ENCODE data around the gene RASA4.
"Not testable (repeated sequence)": the region's sequence is repeated elsewhere in the genome, so short reads cannot be mapped to it uniquely, and the experiment has no call there.

Gene RASA4

DNA sequence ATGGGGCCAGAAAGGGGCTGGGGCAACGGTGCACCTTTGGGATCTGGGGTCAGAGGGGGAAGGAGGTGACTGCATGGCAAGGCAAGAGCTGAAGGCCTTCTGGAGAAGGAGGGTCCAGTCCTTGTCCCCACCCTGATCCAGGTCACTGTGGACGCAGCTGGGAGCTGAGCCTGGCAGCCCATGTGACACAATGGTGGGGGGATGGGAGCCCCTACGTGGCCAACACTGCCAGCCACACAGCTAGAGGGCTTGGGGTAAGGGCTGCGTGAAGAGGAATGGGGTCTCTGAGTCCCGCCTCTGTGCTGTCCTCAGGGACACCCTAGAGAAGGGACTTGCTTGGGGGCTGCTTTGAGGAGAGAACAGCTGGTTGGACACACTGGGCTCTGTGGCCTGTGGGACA, 34.8 kb downstream of the RASA4 start:
- not testable (repeated sequence) for H3K36me3 Mint-ChIP-seq (ENCODE audit: low read depth); H3K27me3 Mint-ChIP-seq; H3K27ac Mint-ChIP-seq; H3K4me1 Mint-ChIP-seq (ENCODE audit: low read depth); H3K9me3 Mint-ChIP-seq; DNase-seq; H3K4me3 Mint-ChIP-seq

DNA sequence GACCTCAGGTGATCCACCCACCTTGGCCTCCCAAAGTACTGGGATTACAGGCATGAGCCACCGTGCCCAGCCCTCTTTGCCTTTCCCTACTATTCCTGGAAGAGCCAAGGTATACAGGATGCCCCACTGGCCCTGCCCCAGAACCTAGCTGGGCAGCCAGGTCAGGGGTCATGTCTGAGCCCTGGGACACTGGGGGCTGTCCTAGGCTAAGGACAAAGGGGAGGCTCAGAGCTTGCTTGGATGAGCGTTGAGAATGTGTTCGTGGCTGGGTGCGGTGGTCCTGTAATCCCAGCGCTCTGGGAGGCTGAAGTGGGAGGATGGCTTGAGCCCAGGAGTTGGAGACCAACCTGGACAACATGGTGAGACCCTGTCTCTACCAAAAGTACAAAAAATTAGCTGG, 38.1 kb downstream of the RASA4 start:
- not testable (repeated sequence) for H3K9me3 Mint-ChIP-seq; DNase-seq; H3K4me1 Mint-ChIP-seq (ENCODE audit: low read depth); H3K4me3 Mint-ChIP-seq; H3K27ac Mint-ChIP-seq; H3K27me3 Mint-ChIP-seq; H3K36me3 Mint-ChIP-seq (ENCODE audit: low read depth)

- H3K36me3 Mint-ChIP-seq (ENCODE audit: low read depth); H3K9me3 Mint-ChIP-seq; H3K27me3 Mint-ChIP-seq; H3K27ac Mint-ChIP-seq; H3K4me3 Mint-ChIP-seq; H3K4me1 Mint-ChIP-seq (ENCODE audit: low read depth): not testable (repeated sequence)
- peak; percentile 30 for DNase-seq
These were observed 39.0 kb downstream of the RASA4 start for GRCh38 chr7:102577315-102578240.

DNA sequence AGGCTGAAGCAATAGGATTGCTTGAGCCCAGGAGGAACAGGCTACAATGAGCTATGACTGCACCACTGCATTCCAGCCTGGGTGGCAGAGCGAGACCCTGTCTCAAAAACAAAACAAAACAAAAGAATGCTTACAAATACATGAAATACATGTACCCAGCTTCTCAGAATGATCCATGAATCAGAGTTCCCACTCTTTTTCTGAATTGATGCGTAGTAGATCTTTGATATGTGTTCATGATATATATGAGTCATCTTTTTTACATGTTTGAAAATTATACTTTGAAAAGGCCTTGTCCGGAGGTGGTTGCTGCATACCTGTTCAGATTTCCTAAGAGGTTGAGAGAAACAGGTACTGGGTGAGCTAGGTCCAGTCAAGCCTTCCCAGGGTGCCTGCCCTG, 40.2 kb downstream of the RASA4 start:
- not testable (repeated sequence) for H3K36me3 Mint-ChIP-seq (ENCODE audit: low read depth); H3K9me3 Mint-ChIP-seq

GRCh38 chr7:102574607-102575006, 41.9 kb downstream of the RASA4 start:
- DNase-seq; H3K36me3 Mint-ChIP-seq (ENCODE audit: low read depth); H3K9me3 Mint-ChIP-seq; H3K27ac Mint-ChIP-seq; H3K27me3 Mint-ChIP-seq; H3K4me3 Mint-ChIP-seq; H3K4me1 Mint-ChIP-seq (ENCODE audit: low read depth): not testable (repeated sequence)

More for the DNA sequence above, 40.2 kb downstream of the RASA4 start:
- H3K27ac Mint-ChIP-seq; H3K4me1 Mint-ChIP-seq (ENCODE audit: low read depth); H3K4me3 Mint-ChIP-seq; DNase-seq; H3K27me3 Mint-ChIP-seq: not testable (repeated sequence)

DNA sequence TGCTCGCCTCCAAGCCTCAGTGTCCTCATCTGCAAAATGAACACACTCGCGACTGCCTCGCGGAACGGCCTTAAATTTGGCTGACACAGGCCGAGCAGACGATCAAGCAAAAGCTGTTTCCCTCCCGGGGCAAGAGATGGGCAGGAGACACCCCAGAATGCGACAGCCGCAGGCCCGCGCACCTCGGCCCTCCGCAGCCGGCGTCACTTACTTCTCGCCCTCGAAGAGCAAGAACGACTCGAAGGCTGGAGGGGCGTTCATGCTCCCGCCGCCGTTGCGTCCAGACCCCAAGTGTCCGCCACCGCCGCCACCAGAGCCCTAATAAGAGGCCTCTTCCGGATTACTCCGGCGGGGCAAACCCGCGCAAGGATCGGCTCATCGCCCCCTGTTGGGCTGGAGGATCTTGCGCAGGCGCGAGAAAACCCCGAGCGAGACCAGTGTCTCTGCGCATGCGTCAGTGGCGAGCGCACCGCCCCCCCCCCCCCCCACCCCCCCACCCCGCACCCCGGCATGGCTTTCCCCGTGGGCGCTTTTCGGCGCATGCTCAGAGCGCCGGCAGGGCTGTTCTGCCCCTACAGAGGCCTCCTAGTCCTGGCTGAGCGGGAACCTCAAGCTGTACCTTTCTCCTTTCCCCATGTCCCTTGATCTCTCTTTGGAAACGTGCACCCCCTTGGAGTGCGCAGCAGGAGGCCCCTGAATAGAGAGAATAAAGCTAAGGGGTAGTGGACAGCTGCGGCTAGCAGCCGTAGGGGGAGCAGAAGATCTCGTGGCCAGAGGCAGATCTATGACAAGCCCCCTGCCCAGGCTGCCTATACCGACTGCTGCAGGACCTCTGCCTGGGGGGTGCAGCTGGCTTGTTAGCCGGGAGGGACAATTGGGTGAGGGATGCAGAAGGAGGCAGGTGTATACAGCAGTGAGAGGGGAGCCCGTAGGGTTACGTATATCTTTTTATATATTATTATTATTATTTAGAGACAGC, 44.0 kb downstream of the RASA4 start, which contains the start of gene POLR2J3:
Gene POLR2J3, minus strand, starts transcription at position 323 of the 979 bp plus-strand sequence. Its CDS starts 62 bp downstream, at position 261.
- not testable (repeated sequence) for H3K27me3 Mint-ChIP-seq; H3K36me3 Mint-ChIP-seq (ENCODE audit: low read depth); H3K4me1 Mint-ChIP-seq (ENCODE audit: low read depth); H3K9me3 Mint-ChIP-seq
- Mint-ChIP-seq H3K27ac (peak within 1 kb of the TSS; percentile 95), H3K4me3 (peak within 1 kb of the TSS; percentile 96)
- DNase-seq = peak; percentile 100

GRCh38 chr7:102568620-102569019, 47.9 kb downstream of the RASA4 start:
- not testable (repeated sequence) for H3K27ac Mint-ChIP-seq; H3K4me3 Mint-ChIP-seq; H3K36me3 Mint-ChIP-seq (ENCODE audit: low read depth); H3K27me3 Mint-ChIP-seq; H3K9me3 Mint-ChIP-seq; H3K4me1 Mint-ChIP-seq (ENCODE audit: low read depth); DNase-seq

DNA sequence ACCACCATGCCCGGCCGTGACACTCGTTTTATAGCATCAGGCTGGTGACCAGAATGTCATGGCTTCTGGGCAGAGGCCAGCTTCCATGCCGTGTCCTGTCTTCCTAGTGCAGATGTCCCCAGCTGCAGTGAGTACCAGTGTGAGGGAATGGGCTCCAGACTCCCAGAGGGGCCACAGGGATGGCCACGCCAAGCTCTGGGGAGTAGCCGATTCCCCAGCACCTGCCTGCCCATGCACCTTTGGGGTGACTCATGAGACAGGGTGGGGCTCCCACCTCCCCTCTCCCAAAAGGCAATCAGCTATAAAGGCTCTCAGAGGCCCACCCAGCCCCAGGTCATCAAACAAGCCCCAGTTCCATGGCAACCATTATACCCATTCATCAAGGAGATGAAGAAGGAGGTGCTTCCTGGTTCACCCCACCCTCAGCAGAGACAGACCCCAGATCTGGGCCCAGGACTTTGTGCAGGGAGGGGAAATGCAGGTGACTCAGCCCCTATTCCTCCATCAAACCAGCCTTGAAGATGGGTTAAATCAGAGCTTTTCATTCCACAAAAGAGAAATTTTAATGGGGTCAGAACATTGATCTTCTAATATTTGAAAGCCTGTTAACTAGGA, 65.6 kb downstream of the RASA4 start, which contains the start of gene SPDYE2:
Gene SPDYE2, plus strand, starts transcription at position 419 of the 615 bp plus-strand sequence. CDS start 2,030 bp downstream, outside the sequence.
- not testable (repeated sequence) for H3K4me3 Mint-ChIP-seq; H3K36me3 Mint-ChIP-seq (ENCODE audit: low read depth); DNase-seq; H3K9me3 Mint-ChIP-seq; H3K27me3 Mint-ChIP-seq; H3K4me1 Mint-ChIP-seq (ENCODE audit: low read depth); H3K27ac Mint-ChIP-seq

DNA sequence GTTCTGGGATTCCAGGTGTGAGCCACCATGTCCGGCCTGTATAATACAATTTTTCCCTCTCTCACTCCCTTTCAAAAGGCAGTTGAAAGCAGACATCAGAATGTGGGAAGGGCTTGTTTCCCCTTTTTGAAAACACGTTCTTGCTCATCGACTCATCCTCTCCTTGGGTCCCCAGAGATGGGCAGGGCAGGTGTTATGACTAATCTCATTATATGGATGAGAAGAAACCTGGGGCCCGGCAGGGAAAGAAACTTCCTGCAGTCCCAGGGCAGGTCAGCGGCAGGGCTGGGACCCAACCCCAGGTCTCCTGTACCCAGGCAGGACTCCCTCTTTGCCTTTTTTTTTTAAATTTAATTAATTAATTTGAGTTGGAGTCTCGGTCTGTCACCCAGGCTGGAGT, 70.2 kb downstream of the RASA4 start:
- H3K27ac Mint-ChIP-seq; H3K4me3 Mint-ChIP-seq; H3K27me3 Mint-ChIP-seq; H3K9me3 Mint-ChIP-seq; H3K36me3 Mint-ChIP-seq (ENCODE audit: low read depth); H3K4me1 Mint-ChIP-seq (ENCODE audit: low read depth); DNase-seq: not testable (repeated sequence)

DNA sequence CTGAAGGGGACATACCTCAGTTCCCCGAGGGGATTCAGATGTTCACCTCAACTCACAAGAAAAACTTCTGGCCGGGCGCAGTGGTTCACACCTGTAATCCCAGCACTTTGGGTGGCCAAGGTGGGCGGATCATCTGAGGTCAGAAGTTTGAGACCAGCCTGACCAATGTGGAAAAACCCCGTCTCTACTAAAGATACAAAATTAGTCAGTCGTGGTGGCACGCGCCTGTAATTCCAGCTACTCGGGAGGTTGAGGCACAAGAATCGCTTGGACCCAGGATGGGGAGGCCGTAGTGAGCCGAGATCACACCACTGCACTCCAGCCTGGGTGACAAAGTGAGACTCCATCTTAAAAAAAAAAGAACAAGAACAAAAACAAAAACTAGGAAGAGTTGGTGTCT, 71.3 kb downstream of the RASA4 start:
- not testable (repeated sequence) for H3K27ac Mint-ChIP-seq; DNase-seq; H3K9me3 Mint-ChIP-seq; H3K27me3 Mint-ChIP-seq; H3K4me3 Mint-ChIP-seq; H3K4me1 Mint-ChIP-seq (ENCODE audit: low read depth); H3K36me3 Mint-ChIP-seq (ENCODE audit: low read depth)

- not testable (repeated sequence) for H3K27me3 Mint-ChIP-seq; H3K4me1 Mint-ChIP-seq (ENCODE audit: low read depth); H3K36me3 Mint-ChIP-seq (ENCODE audit: low read depth); H3K27ac Mint-ChIP-seq; DNase-seq; H3K4me3 Mint-ChIP-seq; H3K9me3 Mint-ChIP-seq
These were observed 72.2 kb downstream of the RASA4 start for GRCh38 chr7:102544372-102544771.

DNA sequence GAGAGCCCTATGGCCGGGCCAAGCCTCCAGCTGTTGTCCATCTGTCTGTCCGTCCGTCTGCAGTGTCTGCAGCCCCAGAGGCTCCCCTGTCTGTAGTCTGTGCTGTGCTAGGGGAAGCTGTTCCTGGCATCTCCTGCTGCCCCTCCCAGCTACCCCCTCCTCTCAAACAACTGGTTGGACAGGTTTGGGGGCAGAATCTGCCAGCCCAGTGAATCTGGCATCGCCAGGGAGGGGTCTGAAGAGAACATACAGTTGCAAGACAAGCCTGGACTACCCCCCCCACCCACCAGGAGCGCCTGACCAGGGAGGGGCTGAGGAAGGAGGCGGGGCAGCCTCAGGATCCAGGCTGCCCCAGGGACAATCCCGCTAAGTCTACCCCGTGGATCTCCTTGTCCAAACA, 73.0 kb downstream of the RASA4 start, which contains the start of gene UPK3BL2:
Gene UPK3BL2, minus strand, starts transcription at position 101 of the 400 bp plus-strand sequence. Its CDS starts 60 bp downstream, at position 41.
- not testable (repeated sequence) for H3K4me1 Mint-ChIP-seq (ENCODE audit: low read depth); H3K27me3 Mint-ChIP-seq; DNase-seq; H3K4me3 Mint-ChIP-seq; H3K36me3 Mint-ChIP-seq (ENCODE audit: low read depth); H3K27ac Mint-ChIP-seq; H3K9me3 Mint-ChIP-seq

- not testable (repeated sequence) for H3K4me1 Mint-ChIP-seq (ENCODE audit: low read depth); H3K9me3 Mint-ChIP-seq; DNase-seq; H3K27ac Mint-ChIP-seq; H3K4me3 Mint-ChIP-seq; H3K27me3 Mint-ChIP-seq; H3K36me3 Mint-ChIP-seq (ENCODE audit: low read depth)
These were observed 73.8 kb downstream of the RASA4 start for GRCh38 chr7:102542771-102543170.

DNA sequence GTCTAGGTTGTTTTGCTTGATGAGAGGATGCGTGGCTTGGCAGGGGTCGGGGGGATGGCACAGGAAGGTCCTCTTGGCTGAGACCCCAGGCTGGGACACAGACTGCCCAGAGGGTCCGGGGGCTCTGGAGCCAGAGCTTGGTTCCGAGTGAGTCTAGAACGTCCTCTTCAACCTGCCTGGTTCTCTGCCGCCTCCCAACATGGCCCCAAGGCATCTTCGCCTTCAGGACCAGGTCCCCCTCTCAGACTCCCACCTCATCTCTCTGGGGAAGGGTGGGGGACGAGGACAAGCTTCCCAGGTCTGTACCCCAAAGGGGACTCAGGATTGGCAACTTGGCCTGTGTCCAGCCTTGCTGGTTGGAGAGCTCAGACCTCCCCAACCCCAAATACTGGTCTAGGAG, 74.5 kb downstream of the RASA4 start:
- H3K27me3 Mint-ChIP-seq; H3K27ac Mint-ChIP-seq; H3K4me3 Mint-ChIP-seq; H3K4me1 Mint-ChIP-seq (ENCODE audit: low read depth); H3K36me3 Mint-ChIP-seq (ENCODE audit: low read depth); DNase-seq; H3K9me3 Mint-ChIP-seq: not testable (repeated sequence)
